NCI-H82 treated with DMSO at 0.1 percent for 48 hours (cell line): ENCODE results near the gene DHX34.
"Not testable (repeated sequence)": the region's sequence is repeated elsewhere in the genome, so short reads cannot be mapped to it uniquely, and the experiment has no call there.

Source experiments
- DNase-seq: peaks from one replicate; lab custom pipeline; 2025; ENCODE audit not compliant: unreplicated experiment; lab: John Stamatoyannopoulos, UW

The DHX34 gene

GRCh38 chr19:47363758-47364531 is 14.8 kb downstream of the DHX34 start:
- no peak for DNase-seq

GRCh38 chr19:47365455-47365854 is 16.3 kb downstream of the DHX34 start:
- not testable (repeated sequence) for DNase-seq

DNA sequence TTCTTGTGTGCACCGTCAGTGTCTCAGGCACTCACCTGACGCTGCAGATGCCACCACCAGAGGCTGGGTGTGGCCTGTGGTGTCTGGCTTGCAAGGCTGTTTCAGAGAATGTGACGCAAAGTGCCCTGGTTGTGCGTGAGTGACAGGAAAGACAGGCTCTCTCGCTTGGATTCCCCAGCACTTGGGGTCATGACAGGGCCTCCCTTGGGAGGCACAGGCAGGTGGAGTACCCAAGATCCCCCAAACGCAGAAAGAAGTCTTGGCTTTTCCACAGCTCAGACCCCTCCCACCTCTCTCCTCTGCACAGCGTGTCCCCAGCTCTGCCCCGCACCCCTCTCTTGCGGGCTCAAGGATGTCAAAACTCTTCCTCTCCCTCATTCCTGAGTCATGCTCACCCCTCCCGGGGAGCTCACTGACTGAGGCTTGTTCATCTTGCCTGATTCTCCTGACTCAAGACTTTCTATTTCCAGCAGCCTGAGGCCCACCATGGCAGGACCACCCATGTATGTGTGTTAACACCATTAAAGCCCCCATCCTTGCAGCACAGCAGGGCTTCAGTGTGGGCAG is 21.0 kb downstream of the DHX34 start:
- DNase-seq, result no peak

GRCh38 chr19:47371261-47371660 is 22.1 kb downstream of the DHX34 start:
- no peak for DNase-seq

DNA sequence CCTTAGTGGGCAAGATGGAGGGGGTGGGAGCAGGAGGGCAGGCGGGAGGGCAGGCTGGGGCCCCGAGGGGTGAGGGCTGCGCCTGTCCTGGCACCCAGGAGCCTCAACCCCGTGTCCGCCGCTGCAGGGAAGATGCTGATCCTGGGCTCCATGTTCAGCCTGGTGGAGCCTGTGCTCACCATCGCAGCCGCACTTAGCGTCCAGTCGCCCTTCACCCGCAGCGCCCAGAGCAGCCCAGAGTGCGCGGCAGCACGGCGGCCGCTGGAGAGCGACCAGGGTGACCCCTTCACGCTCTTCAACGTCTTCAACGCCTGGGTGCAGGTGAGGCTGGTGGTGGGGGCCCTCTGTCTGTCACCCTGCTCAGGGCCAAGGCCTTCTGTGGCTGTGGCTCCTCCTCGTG is 23.5 kb downstream of the DHX34 start:
- DNase-seq, result no peak

- no peak for DNase-seq
Observed at GRCh38 chr19:47373246-47374240, 24.4 kb downstream of the DHX34 start.

DNA sequence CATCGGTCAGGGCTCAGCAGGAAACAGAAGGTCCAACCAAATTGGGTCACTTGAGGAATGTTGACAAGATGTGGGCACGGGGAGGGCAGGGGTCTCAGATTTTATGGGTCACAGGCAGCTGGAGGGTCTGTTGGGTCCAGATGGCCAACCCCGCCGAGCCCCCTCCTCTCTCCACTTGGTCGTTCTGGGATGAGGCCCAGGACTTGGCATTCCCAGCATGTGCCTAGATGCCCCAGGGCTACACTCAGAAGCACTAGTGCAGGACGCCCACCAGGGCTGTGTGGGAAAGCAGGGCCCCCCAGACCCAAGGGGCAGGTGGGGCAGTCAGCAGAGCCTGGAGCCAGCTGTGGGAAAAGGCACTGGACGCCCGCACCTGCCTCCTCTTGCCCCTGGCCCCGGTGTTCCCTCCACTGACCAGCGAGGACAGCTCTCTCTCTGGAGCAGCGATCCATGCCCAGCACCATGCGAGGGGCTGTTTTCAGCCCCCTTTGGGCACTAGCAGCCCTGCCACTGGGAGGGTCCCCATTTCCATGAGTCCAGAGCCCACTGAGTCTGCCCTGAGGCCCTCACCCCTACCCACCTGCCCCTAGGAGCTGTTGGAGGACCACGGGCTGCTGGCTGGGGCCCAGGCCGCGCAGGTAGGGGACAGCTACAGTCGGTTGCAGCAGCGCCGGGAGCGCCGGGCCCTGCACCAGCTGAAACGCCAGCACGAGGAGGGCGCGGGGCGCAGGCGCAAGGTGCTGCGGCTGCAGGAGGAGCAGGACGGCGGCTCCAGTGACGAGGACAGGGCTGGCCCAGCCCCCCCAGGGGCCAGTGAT is 26.0 kb downstream of the DHX34 start:
- no peak for DNase-seq

- DNase-seq, result no peak
Observed at GRCh38 chr19:47375694-47376588, 26.8 kb downstream of the DHX34 start.

DNA sequence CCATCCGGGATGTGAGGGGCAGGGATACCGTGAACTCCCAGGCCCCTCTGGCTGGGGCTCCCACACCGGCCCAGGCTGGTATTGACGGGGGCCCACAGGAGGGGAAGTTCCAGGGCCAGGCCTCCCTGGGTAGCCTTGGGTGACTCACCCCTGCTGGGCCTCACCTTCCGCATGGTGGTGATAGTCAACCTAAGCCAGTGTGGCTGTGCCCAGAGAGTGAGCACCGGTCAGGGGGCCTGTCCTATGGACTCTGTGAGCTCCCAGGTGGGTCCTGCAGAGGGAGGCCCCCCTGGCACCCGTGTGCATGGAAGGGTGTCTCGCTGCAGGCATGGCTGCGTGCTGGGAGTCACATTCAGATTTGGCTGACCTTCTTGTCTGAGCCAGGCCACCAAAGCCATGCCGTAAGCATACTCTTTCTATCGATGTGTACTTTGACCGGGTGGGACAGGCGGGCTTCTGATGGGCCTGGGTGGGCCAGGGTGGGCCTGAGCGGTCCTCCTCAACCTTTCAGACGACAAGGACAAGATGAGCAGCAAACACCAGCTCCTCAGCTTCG is 27.6 kb downstream of the DHX34 start:
- DNase-seq, result no peak

- DNase-seq, result no peak
Observed at GRCh38 chr19:47377208-47377701, 28.1 kb downstream of the DHX34 start.

GRCh38 chr19:47377801-47378200 is 28.7 kb downstream of the DHX34 start:
- no peak for DNase-seq

DNA sequence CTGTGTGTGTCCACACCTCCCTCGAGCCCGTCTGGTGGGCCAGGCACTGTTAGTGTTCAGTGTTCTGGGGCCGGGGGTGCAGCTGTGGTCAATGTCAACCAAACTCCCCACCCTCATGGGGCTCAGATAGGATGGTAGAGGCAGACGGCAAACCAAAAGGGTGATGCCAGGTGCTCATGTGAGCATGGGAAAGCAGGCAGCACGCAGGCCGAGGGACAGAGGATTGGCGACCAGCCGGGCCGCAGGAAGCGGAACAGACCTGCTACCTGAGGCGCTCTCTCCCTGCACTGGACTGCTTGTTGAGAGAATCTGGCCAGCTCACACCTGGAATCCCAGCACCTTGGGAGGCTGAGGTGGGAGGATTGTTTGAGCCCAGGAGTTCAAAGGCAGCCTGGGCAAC is 29.1 kb downstream of the DHX34 start:
- no peak for DNase-seq

DNA sequence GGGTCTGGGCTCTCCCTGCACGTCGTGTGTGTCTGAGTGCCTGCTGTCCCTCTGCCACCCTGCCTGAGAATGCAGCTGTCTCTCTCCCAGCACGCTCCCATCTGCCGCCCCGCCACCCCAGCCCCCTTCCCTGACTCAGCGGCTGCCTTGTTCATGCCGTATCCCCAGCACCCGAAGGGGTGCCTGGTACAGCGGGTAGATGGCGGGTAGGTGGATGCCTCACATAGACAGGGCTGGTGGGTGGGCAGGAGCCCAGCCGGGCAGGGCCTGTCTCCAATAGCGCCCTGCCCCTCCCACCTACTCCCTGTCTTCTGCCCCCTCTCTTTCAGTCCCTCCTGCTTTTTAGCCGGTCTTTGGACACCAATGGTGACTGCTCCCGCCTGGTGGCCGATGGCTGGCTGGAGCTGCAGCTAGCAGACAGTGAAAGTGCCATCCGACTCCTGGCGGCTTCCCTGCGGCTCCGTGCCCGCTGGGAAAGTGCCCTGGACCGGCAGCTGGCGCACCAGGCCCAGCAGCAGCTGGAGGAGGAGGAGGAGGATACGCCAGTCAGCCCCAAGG is 30.3 kb downstream of the DHX34 start:
- peak; percentile 6 for DNase-seq

DNA sequence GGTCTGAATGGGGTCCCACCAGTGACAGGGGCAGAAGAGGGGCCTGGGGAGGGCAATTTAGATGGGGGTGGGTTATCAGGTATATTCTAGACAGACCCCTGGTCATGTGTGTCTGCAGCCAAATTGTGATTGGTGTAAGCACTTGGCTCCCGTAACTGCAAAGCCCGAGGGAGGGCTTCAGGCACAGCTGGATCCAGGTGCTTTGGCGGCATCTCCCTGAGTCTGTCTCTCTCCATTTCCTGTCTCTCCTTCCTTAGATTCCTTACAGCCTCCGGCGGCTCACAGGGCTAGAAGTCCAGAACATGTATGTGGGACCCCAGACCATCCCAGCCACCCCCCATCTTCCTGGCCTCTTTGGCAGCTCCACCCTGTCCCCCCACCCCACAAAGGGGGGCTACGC is 31.4 kb downstream of the DHX34 start:
- no peak for DNase-seq

GRCh38 chr19:47381121-47381520 is 32.0 kb downstream of the DHX34 start:
- no peak for DNase-seq

DNA sequence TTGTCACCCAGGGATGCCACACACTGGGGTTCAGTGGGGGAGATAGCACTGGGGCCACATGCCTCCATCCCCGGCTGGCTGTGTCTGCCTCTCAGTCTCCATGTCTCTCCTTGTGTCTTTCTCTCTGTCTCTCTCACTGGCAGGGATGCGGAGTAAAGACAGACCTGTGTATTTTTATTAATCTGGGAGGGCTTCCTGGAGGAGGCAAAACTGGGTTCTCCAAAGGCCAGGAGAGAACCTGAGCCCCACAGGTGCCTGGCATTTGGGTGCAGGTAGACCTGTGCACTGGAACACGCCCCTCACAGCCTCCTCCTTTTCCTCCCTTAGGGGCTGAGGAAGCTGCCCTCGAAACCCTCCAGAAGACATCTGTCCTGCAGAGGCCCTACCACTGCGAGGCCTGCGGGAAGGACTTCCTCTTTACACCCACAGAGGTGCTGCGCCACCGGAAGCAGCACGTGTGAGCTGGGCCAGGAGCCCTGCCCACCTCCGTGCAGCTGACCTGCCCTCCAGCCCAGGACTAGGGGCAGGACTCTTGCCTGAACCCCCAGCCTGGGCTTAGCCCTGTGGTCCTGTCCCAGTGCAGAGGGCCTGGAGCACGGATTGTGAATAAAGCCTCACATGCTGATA is 32.7 kb downstream of the DHX34 start:
- DNase-seq, result no peak

GRCh38 chr19:47383890-47384289 is 34.8 kb downstream of the DHX34 start:
- not testable (repeated sequence) for DNase-seq

- DNase-seq, result not testable (repeated sequence)
Observed at GRCh38 chr19:47384533-47384932, 35.4 kb downstream of the DHX34 start.
